Peyer's patch (tissue), 4 donors: ENCODE data around the gene FAM50A.

Experiments
- CTCF ChIP-seq, 6 experiments: fragments of 450-650 bp in 4 of 6; fragments of 200-600 bp in 2 of 6; sonication (generic) in 1 of 6; IDR thresholded peaks; one replicate each; pipeline ENCODE4 v1.5.1; 2017 to 2019; ENCODE audit warnings: antibody characterized with exemption in 6 of 6, mild to moderate bottlenecking in 3 of 6, moderate library complexity in 1 of 6
- POLR2A ChIP-seq, 2 donors: fragments of 450-650 bp; IDR thresholded peaks; one replicate each; pipeline ENCODE4 v1.5.1; 2017; ENCODE audit warnings: antibody characterized with exemption in 2 of 2, mild to moderate bottlenecking in 2 of 2, moderate library complexity in 2 of 2

GRCh38 chrX:154444755-154445246 lies 860 bp downstream of the FAM50A start:
- TF ChIP-seq CTCF (IDR thresholded peaks at IDR 0.05) (no peak), POLR2A (IDR thresholded peaks at IDR 0.05) (no peak)
